ENCODE measurements around the gene TRAF7.
"Not testable (repeated sequence)": the region's sequence is repeated elsewhere in the genome, so short reads cannot be mapped to it uniquely, and the experiment has no call there.

- TF ChIP-seq ZFX (IDR thresholded peaks at IDR 0.05); SIN3A (IDR thresholded peaks at IDR 0.05; ENCODE audit: low read depth); POLR2A (IDR thresholded peaks at IDR 0.05; ENCODE audit: borderline replicate concordance, extremely low read depth, insufficient read depth, insufficient read length); CTCF (IDR thresholded peaks at IDR 0.05 in 2 of 3, conservative IDR thresholded peaks at IDR 0.05 in 1 of 3; ENCODE audit: borderline replicate concordance in 1 of 3, insufficient read depth in 1 of 3, low read depth in 2 of 3, low read length in 2 of 3); SP1 (IDR thresholded peaks at IDR 0.05; ENCODE audit: low read depth); CEBPB (IDR thresholded peaks at IDR 0.05; ENCODE audit: low read depth); ELF1 (IDR thresholded peaks at IDR 0.05; ENCODE audit: borderline replicate concordance, low read depth); YY1 (IDR thresholded peaks at IDR 0.05; ENCODE audit: extremely low read depth, insufficient replicate concordance, low read depth, low read length); EZH2 (IDR thresholded peaks at IDR 0.05); EZH2phosphoT487 (IDR thresholded peaks at IDR 0.05; ENCODE audit: borderline replicate concordance); EGR1 (IDR thresholded peaks at IDR 0.05; ENCODE audit: low read depth); RAD21 (IDR thresholded peaks at IDR 0.05; ENCODE audit: low read depth); REST (IDR thresholded peaks at IDR 0.05; ENCODE audit: low read depth): not testable (repeated sequence)
These were observed 46.4 kb upstream of the TRAF7 start for GRCh38 chr16:2109271-2109580.
